ENCODE measurements around the gene PLCB4.

Gene PLCB4

DNA sequence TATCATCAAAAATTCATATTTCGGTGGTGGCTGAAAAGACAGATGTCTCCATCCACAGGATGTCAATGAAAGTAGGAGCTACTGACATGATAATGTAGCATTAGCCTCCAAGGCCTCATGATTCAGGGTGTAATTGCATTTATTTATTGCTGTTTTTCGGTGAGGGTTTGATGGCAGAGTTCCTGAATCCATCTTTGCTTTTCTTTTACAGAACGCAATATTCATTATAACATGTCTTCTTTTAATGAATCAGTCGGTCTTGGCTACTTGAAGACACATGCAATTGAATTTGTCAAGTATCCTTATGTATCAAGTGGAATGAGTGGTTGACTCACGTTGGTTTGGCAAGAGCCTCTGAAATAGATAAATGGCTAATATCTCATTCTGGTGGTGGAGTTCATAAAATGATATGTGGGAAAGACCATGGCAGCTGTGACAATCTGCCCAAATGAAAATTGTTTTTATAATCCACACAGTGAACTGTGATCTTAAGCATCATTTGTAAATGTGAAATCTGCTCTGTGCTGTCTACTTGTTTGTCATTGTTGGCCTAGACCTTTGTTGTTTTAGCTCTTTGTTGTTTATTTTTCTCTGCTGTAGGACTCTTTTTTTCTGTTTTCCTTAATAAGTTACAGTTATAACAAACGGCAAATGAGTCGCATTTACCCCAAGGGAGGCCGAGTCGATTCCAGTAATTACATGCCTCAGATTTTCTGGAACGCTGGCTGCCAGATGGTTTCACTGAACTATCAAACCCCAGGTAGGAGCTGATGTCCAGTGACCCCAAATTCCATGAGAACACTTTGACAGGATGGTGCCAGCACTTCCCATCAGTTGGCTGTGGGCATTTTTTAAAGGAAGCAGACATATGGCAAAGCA is 339.8 kb downstream of the PLCB4 start:
- DNase-seq (ENCODE audit: extremely low read depth, low read depth): no peak
- TF ChIP-seq, protein P1, sequence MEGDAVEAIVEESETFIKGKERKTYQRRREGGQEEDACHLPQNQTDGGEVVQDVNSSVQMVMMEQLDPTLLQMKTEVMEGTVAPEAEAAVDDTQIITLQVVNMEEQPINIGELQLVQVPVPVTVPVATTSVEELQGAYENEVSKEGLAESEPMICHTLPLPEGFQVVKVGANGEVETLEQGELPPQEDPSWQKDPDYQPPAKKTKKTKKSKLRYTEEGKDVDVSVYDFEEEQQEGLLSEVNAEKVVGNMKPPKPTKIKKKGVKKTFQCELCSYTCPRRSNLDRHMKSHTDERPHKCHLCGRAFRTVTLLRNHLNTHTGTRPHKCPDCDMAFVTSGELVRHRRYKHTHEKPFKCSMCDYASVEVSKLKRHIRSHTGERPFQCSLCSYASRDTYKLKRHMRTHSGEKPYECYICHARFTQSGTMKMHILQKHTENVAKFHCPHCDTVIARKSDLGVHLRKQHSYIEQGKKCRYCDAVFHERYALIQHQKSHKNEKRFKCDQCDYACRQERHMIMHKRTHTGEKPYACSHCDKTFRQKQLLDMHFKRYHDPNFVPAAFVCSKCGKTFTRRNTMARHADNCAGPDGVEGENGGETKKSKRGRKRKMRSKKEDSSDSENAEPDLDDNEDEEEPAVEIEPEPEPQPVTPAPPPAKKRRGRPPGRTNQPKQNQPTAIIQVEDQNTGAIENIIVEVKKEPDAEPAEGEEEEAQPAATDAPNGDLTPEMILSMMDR (IDR thresholded peaks at IDR 0.05; ENCODE audit: low read depth, low read length): no peak

DNA sequence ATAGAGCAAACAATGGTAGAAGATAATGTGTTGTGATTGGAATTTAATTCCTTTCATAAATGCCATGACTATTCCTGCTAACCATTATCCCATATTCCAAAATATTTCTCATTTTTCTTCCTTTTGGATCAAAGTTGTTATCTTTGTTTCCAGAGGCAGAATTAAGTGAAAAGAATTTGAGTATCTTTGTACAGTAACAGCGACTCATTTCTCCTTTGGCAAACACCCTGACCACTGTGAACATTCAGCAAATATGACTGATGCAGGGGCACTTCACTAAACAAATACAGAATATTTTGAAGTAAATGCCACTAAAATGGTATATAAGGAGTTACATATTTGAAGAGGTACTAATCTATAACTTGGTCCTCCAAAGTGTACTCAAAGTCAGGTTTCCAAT is 340.5 kb downstream of the PLCB4 start:
- TF ChIP-seq, protein P1 (IDR thresholded peaks at IDR 0.05; ENCODE audit: low read depth, low read length): no peak
- no peak for DNase-seq (ENCODE audit: extremely low read depth, low read depth)

DNA sequence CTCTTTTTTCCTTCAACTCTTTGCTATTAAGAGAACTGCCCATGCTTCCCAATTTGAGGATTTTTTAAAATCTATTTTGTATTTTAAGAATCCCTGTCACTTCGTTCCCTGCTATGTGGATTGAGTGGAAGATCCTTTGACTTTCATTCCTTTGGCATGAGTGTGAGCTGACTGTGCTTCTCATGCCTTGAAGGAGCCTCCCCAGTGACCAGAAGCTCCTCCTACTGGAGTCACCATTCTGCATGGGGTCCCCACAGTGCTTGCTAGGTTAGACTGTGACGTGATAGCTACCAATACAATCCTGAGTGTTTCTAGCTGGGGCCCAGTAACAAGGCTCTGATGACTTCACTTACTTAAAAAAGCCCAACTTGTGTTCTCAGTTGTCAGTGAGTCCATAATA is 341.1 kb downstream of the PLCB4 start:
- DNase-seq (ENCODE audit: extremely low read depth, low read depth): no peak
- TF ChIP-seq, protein P1 (IDR thresholded peaks at IDR 0.05; ENCODE audit: low read depth, low read length): no peak

DNA sequence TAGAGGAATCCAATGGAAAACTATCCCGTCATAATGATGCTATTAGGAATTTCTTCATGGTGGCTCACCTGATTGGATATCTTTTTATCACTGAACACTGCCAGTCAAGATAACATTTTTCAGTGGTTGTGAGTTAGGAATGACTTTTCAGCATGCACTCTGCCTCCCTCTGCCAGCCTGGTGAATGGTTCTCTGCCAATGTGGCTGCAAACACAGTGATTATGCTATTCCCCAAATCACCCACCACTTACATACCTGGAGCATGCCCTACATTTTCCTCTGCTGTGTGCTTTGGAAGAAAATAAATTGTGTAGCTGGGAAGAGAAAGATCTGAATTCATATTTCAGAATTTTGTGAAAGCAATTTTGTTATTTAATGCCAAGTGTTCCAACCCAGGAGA is 342.9 kb downstream of the PLCB4 start:
- DNase-seq (ENCODE audit: extremely low read depth, low read depth): no peak
- TF ChIP-seq, protein P1 (IDR thresholded peaks at IDR 0.05; ENCODE audit: low read depth, low read length): no peak

DNA sequence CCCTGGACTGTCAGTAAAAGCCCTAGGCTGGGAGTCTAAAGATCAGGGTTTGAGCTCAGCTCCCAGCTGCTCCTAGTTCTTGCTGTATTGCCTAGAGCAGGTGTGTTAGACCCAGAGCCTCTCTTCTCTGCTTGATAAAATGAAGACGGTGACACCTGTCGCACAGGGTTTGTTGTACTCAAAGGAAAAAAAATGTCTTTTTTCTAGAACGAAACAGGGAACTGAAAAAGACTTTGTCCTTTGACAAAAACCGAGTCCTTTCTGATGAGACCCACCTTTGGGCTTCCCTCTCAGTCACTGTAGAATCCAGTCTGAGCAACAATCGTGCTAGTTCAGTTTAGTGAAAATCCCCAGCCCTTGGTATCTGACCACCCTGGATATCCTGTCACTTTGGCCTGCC is 343.4 kb downstream of the PLCB4 start:
- TF ChIP-seq, protein P1 (IDR thresholded peaks at IDR 0.05; ENCODE audit: low read depth, low read length): no peak
- DNase-seq (ENCODE audit: extremely low read depth, low read depth): no peak

DNA sequence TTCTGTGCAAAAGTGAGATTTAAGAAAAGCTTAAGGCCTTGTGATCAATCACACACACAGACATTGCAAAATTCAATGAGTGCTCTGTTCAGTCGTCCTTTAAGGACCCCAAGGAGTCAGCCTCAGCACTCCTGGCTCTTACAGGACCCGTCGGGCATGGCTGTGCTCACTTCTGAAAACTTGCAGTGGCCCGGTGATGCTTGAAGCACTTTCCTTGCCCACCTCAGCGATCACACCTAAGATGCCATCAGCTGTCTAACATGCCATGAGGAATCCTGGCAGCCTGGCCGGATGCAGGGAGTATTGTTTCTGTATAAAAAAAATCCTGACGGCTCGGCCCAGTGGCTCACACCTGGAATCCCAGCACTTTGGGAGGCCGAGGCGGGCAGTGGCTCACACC is 344.1 kb downstream of the PLCB4 start:
- DNase-seq (ENCODE audit: extremely low read depth, low read depth): no peak
- TF ChIP-seq, protein P1 (IDR thresholded peaks at IDR 0.05; ENCODE audit: low read depth, low read length): no peak

DNA sequence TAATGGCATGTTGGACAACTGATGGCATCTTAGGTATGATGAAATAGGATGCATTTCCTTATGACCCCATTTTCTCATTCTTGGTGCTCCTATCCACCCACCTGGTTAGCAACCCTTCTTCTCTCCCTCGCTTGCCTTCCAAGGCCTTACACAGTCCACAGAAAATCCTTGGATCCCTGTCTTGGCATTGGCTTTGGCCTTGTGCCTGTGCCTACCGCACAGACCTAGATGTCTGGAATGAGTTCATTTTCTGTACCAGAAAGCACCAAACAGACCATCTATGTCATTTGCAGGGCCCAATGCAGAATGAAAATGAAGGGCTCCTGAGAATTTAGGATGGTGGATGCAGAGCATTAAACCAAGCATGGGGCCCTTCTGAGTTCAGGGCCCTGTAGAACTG is 346.5 kb downstream of the PLCB4 start:
- TF ChIP-seq, protein P1 (IDR thresholded peaks at IDR 0.05; ENCODE audit: low read depth, low read length): no peak
- DNase-seq (ENCODE audit: extremely low read depth, low read depth): no peak
